Measurements from ENCODE around the gene SIK3. TPM values are rescaled to one million over a fixed set of nuclear protein-coding genes. Genes with fewer than 3 reads are reported as not detected.

The SIK3 gene
- total RNA-seq, 1 experiment from 2014 or later = 31.4 TPM

- Mint-ChIP-seq H3K36me3 (ENCODE audit: insufficient read depth in 1 of 3, low read depth in 3 of 3) (no peaks in the 10 kb centered on the region), H3K27ac (no peak overlapping the region), H3K27me3 (ENCODE audit: low read depth) (no peaks in the 10 kb centered on the region), H3K4me1 (no peaks in the 10 kb centered on the region), H3K4me3 (no peak overlapping the region; a peak in 1 of 5 replicates), H3K9me3 (no peaks in the 10 kb centered on the region)
- no peak overlapping the region for H3K27ac ChIP-seq (ENCODE audit: insufficient read length, low read depth, low read length)
- H4K5ac ChIP-seq (ENCODE audit: insufficient read length, low read depth, low read length) = no peak overlapping the region
- H3K4me1 ChIP-seq (ENCODE audit: insufficient read depth, low read length) = no peaks in the 10 kb centered on the region
- WGBS (ENCODE audit: extremely low coverage, insufficient read length, low lambda C conversion rate) = 100% methylated on average over 1 of the region's 5 CpGs
- no peak overlapping the region for H4K8ac ChIP-seq (replicated peaks; ENCODE audit: insufficient read length, low read depth, low read length)
- H2AFZ ChIP-seq (ENCODE audit: low read length) = no peak overlapping the region
- no peak overlapping the region for H3K56ac ChIP-seq (ENCODE audit: insufficient read length, low read depth, low read length)
- no peaks in the 10 kb centered on the region for H4K20me1 ChIP-seq (ENCODE audit: control insufficient read depth, insufficient read depth, insufficient read length)
- TF ChIP-seq CTCF (conservative IDR thresholded peaks at IDR 0.05) = no peak
- H3T11ph ChIP-seq (ENCODE audit: low read length) = no peak overlapping the region
- H2BK12ac ChIP-seq (ENCODE audit: insufficient read length, low read depth, low read length) = no peak overlapping the region
- no peak overlapping the region for H3K9ac ChIP-seq (ENCODE audit: extremely low read depth, insufficient read length, low read length)
- no peak overlapping the region for H3K4me2 ChIP-seq (ENCODE audit: insufficient read depth, insufficient read length, low read length)
- no peaks in the 10 kb centered on the region for H3K79me2 ChIP-seq (ENCODE audit: insufficient read depth, low read length)
- no peaks in the 10 kb centered on the region for H3K23me2 ChIP-seq (ENCODE audit: insufficient read length, low read depth, low read length, poor library complexity, severe bottlenecking)
- H3K9me3 ChIP-seq (ENCODE audit: control insufficient read depth, low read depth, low read length) = no peaks in the 10 kb centered on the region
- no peak overlapping the region for H2BK120ac ChIP-seq (ENCODE audit: low read depth, low read length, poor library complexity, severe bottlenecking)
- H3K18ac ChIP-seq (ENCODE audit: insufficient read length, low read depth, low read length) = no peak overlapping the region
- no peak for DNase-seq
- no peak overlapping the region for H4K91ac ChIP-seq (ENCODE audit: insufficient read length, low read depth, low read length)
- no peak overlapping the region for H2BK20ac ChIP-seq (ENCODE audit: low read depth, low read length, poor library complexity, severe bottlenecking)
- H2BK5ac ChIP-seq (ENCODE audit: insufficient read length, low read length) = no peak overlapping the region
- no peaks in the 10 kb centered on the region for H3K27me3 ChIP-seq (ENCODE audit: insufficient read depth, low read length)
- no peak overlapping the region for H3K4ac ChIP-seq (ENCODE audit: low read depth, low read length)
- no peaks in the 10 kb centered on the region for H3K79me1 ChIP-seq (ENCODE audit: insufficient read depth, low read depth, low read length, poor library complexity, severe bottlenecking)
- no peak overlapping the region for H3K14ac ChIP-seq (ENCODE audit: insufficient read depth, low read length)
- no peak overlapping the region for H2AK5ac ChIP-seq (ENCODE audit: insufficient read length, low read length)
- no peak overlapping the region for H2BK15ac ChIP-seq (ENCODE audit: low read depth, low read length)
- no peak overlapping the region for H3K23ac ChIP-seq (ENCODE audit: insufficient read length, low read depth, low read length)
These were observed 9.7 kb upstream of the SIK3 start for GRCh38 chr11:117107701-117108590.
